Measurements from ENCODE around the gene ZSCAN22. TPM values are rescaled to one million over a fixed set of nuclear protein-coding genes. Genes with fewer than 3 reads are reported as not detected.
"Not testable (repeated sequence)": the region's sequence is repeated elsewhere in the genome, so short reads cannot be mapped to it uniquely, and the experiment has no call there.

The ZSCAN22 gene
- total RNA-seq, 3 donors from 2014 or later: 3.0 to 4.3 (median 3.6) TPM

- DNase-seq (no peak), ATAC-seq (no peak)
- no peaks in the 10 kb centered on the region for H3K9me3 Mint-ChIP-seq
- no peaks in the 10 kb centered on the region for H3K27me3 Mint-ChIP-seq (ENCODE audit: low read depth)
- H3K4me3 Mint-ChIP-seq: no peak overlapping the region
- peaks cover 36% of the 10 kb centered on the region for H3K36me3 Mint-ChIP-seq (ENCODE audit: insufficient read depth)
- no peaks in the 10 kb centered on the region for H3K4me1 Mint-ChIP-seq (ENCODE audit: low read depth)
These were observed 8.0 kb downstream of the ZSCAN22 start for GRCh38 chr19:58334691-58335249.

GRCh38 chr19:58335630-58336029, 8.8 kb downstream of the ZSCAN22 start:
- Mint-ChIP-seq H3K4me3 (no peak overlapping the region), H3K36me3 (ENCODE audit: insufficient read depth) (peaks cover 40% of the 10 kb centered on the region), H3K4me1 (ENCODE audit: low read depth) (no peaks in the 10 kb centered on the region), H3K9me3 (no peaks in the 10 kb centered on the region), H3K27me3 (ENCODE audit: low read depth) (no peaks in the 10 kb centered on the region)
- ATAC-seq: no peak
- DNase-seq: no peak

GRCh38 chr19:58336216-58336615, 9.4 kb downstream of the ZSCAN22 start:
- ATAC-seq: no peak
- Mint-ChIP-seq H3K4me1 (ENCODE audit: low read depth) (no peaks in the 10 kb centered on the region), H3K27me3 (ENCODE audit: low read depth) (no peaks in the 10 kb centered on the region), H3K36me3 (ENCODE audit: insufficient read depth) (peaks cover 44% of the 10 kb centered on the region), H3K4me3 (no peak overlapping the region), H3K9me3 (no peaks in the 10 kb centered on the region)
- no peak for DNase-seq

- DNase-seq (no peak), ATAC-seq (no peak)
- peaks cover 46% of the 10 kb centered on the region for H3K36me3 Mint-ChIP-seq (ENCODE audit: insufficient read depth)
- no peak overlapping the region for H3K4me3 Mint-ChIP-seq
- H3K27me3 Mint-ChIP-seq (ENCODE audit: low read depth): no peaks in the 10 kb centered on the region
- no peaks in the 10 kb centered on the region for H3K4me1 Mint-ChIP-seq (ENCODE audit: low read depth)
- H3K9me3 Mint-ChIP-seq: no peaks in the 10 kb centered on the region
These were observed 10.0 kb downstream of the ZSCAN22 start for GRCh38 chr19:58336820-58337219.

GRCh38 chr19:58338336-58338735, 11.5 kb downstream of the ZSCAN22 start:
- Mint-ChIP-seq H3K9me3 (no peaks in the 10 kb centered on the region), H3K27me3 (ENCODE audit: low read depth) (no peaks in the 10 kb centered on the region), H3K36me3 (ENCODE audit: insufficient read depth) (peaks cover 45% of the 10 kb centered on the region), H3K4me3 (no peak overlapping the region), H3K4me1 (ENCODE audit: low read depth) (no peaks in the 10 kb centered on the region)
- ATAC-seq (no peak), DNase-seq (no peak)

- Mint-ChIP-seq H3K36me3 (ENCODE audit: insufficient read depth) (peaks cover 45% of the 10 kb centered on the region), H3K9me3 (no peaks in the 10 kb centered on the region), H3K27me3 (ENCODE audit: low read depth) (no peaks in the 10 kb centered on the region), H3K4me1 (ENCODE audit: low read depth) (no peaks in the 10 kb centered on the region), H3K4me3 (no peak overlapping the region)
- DNase-seq: no peak
- no peak for ATAC-seq
These were observed 12.2 kb downstream of the ZSCAN22 start for GRCh38 chr19:58338825-58339558.

- DNase-seq: no peak
- Mint-ChIP-seq H3K36me3 (ENCODE audit: insufficient read depth) (peaks cover 11% of the 10 kb centered on the region), H3K4me3 (peak overlapping the region; percentile 91), H3K4me1 (ENCODE audit: low read depth) (peaks cover 21% of the 10 kb centered on the region), H3K27me3 (ENCODE audit: low read depth) (no peaks in the 10 kb centered on the region), H3K9me3 (no peaks in the 10 kb centered on the region)
- no peak for ATAC-seq
These were observed 18.8 kb downstream of the ZSCAN22 start for GRCh38 chr19:58345558-58345957.

GRCh38 chr19:58346961-58347929, 20.5 kb downstream of the ZSCAN22 start:
- Mint-ChIP-seq H3K9me3 (no peaks in the 10 kb centered on the region), H3K4me3 (peak overlapping the region; percentile 91), H3K4me1 (ENCODE audit: low read depth) (peaks cover 21% of the 10 kb centered on the region), H3K27me3 (ENCODE audit: low read depth) (no peaks in the 10 kb centered on the region), H3K36me3 (ENCODE audit: insufficient read depth) (peaks cover 3% of the 10 kb centered on the region)
- DNase-seq: peak; percentile 61
- peak; percentile 95 to 96 for ATAC-seq

- ATAC-seq: peak; percentile 2 to 6
- H3K27me3 Mint-ChIP-seq (ENCODE audit: low read depth); H3K36me3 Mint-ChIP-seq (ENCODE audit: insufficient read depth); DNase-seq; H3K9me3 Mint-ChIP-seq: not testable (repeated sequence)
- H3K4me1 Mint-ChIP-seq (ENCODE audit: low read depth): peaks cover 23% of the 10 kb centered on the region
- H3K4me3 Mint-ChIP-seq: peak overlapping the region; percentile 91
These were observed 21.3 kb downstream of the ZSCAN22 start for GRCh38 chr19:58348080-58348479.

- H3K4me3 Mint-ChIP-seq: peak overlapping the region; percentile 33
- H3K27me3 Mint-ChIP-seq (ENCODE audit: low read depth): no peaks in the 10 kb centered on the region
- ATAC-seq (no peak), DNase-seq (no peak)
- H3K36me3 Mint-ChIP-seq (ENCODE audit: insufficient read depth): peaks cover 3% of the 10 kb centered on the region
- H3K9me3 Mint-ChIP-seq: no peaks in the 10 kb centered on the region
- H3K4me1 Mint-ChIP-seq (ENCODE audit: low read depth): peaks cover 23% of the 10 kb centered on the region
These were observed 22.8 kb downstream of the ZSCAN22 start for GRCh38 chr19:58349590-58349989.

- DNase-seq: no peak
- no peak overlapping the region for H3K4me3 Mint-ChIP-seq
These were observed 23.4 kb downstream of the ZSCAN22 start for GRCh38 chr19:58350001-58350861.

GRCh38 chr19:58350871-58351557, 24.2 kb downstream of the ZSCAN22 start:
- Mint-ChIP-seq H3K36me3 (ENCODE audit: insufficient read depth) (peaks cover 3% of the 10 kb centered on the region), H3K27me3 (ENCODE audit: low read depth) (no peaks in the 10 kb centered on the region), H3K4me3 (no peak overlapping the region), H3K9me3 (no peaks in the 10 kb centered on the region), H3K4me1 (ENCODE audit: low read depth) (peaks cover 26% of the 10 kb centered on the region)
- no peak for DNase-seq
- no peak for ATAC-seq

More at GRCh38 chr19:58350001-58350861, 23.4 kb downstream of the ZSCAN22 start:
- ATAC-seq: no peak
- H3K27me3 Mint-ChIP-seq (ENCODE audit: low read depth): no peaks in the 10 kb centered on the region
- H3K36me3 Mint-ChIP-seq (ENCODE audit: insufficient read depth): peaks cover 3% of the 10 kb centered on the region
- no peaks in the 10 kb centered on the region for H3K9me3 Mint-ChIP-seq
- H3K4me1 Mint-ChIP-seq (ENCODE audit: low read depth): peaks cover 26% of the 10 kb centered on the region

GRCh38 chr19:58351558-58351878, 24.7 kb downstream of the ZSCAN22 start:
- no peak for ATAC-seq
- no peak for DNase-seq
- H3K4me3 Mint-ChIP-seq: no peak overlapping the region
- peaks cover 3% of the 10 kb centered on the region for H3K36me3 Mint-ChIP-seq (ENCODE audit: insufficient read depth)
- H3K9me3 Mint-ChIP-seq: no peaks in the 10 kb centered on the region
- H3K4me1 Mint-ChIP-seq (ENCODE audit: low read depth): peaks cover 31% of the 10 kb centered on the region
- H3K27me3 Mint-ChIP-seq (ENCODE audit: low read depth): no peaks in the 10 kb centered on the region
